GM19193 (cell line): Measurements from ENCODE around the gene DUSP2.

Experiments
- POLR2A ChIP-seq: IDR thresholded peaks from 4 replicates; pipeline ENCODE4 v1.6.1; 2011; ENCODE audit not compliant: insufficient read depth, insufficient read length; ENCODE audit errors: extremely low read depth

DUSP2 gene

DNA sequence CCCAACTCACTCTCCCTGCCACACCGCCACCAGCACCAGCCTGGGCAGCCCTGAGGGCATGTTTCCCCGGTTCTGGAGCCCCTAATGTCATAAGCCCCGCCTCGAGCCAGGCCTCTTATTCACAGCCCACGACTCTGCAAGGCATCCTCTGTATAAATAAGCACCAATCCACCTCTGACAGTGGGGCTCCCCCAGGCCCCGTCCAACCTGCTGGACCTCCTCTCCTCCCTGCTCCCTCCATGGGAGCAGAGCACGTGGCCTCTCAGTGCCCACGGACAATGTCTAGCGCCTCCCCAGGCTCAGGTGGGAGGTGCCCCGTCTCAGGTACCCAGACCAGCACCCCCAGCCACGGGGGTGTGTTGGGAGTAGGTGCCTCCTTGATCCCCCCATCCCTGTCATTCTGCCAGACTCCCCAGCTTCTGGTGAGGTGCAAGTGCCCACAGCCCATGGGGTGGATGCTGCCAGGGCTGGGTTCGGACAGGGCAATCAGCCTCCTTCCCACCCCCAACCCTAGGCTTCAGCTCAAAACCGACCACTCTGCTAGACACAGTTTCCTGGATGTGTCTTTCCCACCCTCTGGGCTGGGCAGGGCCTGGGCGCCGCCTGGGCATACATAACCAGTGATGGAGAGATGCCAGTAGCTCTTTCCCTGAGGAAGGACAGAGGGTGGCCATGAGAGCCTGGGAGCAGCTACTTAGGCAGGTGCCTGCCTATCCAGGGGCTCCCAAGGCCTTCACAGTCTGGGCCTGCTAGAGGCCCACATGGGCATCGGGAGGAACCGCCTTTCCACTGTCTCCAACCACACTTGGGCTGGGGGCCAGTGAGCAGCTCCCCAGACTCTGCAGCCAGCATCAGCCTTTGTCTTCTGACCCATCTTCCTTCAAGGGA, 27.3 kb downstream of the DUSP2 start:
- TF ChIP-seq POLR2A: no peak

GRCh38 chr2:96116879-96117533, 28.2 kb downstream of the DUSP2 start:
- no peak for TF ChIP-seq POLR2A

DNA sequence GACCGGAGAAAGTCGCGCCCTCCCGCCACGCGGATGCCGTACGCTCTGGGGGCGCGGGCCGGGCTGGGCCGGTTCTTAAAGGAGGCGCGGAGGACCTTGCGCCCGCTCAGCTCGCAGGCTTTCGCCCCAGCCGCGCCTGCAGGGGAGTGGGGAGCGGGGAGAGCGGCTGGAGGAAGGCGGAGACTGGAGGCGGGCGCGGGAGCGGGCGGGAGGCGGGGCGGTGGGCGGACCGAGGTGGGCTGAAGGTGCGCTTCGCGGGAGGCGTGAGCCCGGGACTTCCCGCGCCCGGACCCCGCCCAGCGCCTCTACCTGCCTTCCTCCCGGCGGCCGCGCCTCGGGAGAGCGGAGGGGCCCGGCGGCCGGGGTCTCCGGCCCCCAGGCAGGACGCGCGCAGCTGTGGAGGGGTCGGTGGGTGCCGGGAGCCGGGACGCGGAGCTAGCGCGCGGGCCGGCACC, 28.8 kb downstream of the DUSP2 start, which contains the start of gene ADRA2B:
TSS of gene ADRA2B (minus strand) at position 148 of the 455 bp plus-strand sequence. CDS start 422 bp downstream, outside the sequence.
- TF ChIP-seq POLR2A: no peak

DNA sequence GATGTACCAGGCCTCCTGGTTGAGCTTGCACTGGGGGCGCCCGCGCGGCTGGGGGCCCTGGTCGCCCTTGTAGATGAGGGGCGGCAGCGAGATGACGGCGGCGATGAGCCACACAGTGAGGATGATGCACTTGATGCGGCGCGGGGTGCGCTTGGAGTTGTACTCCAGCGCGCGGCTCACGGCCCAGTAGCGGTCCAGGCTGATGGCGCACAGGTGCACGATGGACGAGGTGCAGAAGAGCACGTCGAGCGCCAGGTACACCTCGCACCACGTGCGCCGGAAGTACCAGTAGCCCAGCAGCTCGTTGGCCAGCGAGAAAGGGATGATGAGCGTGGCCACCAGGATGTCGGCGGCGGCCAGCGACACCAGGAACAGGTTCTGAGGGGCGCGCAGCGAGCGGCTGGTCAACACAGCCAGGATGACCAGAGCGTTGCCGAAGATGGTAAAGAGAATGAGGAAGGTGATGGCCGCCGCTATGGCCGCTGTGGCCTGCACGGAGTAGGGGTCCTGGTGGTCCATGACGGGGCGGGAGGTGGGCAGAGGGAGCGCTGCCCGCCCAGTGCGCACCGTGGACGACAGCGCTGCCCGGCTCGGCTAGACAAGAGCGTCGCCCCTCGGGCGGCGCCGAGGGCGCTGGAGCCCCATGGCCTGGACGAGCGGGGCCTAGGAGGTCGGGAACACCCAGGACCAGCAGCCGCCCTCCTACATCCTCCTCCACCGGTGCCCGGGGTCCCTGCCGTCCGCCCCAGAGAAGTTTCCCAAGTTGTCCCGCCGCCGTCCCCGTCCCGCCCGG, 29.4 kb downstream of the DUSP2 start:
- TF ChIP-seq POLR2A: no peak

DNA sequence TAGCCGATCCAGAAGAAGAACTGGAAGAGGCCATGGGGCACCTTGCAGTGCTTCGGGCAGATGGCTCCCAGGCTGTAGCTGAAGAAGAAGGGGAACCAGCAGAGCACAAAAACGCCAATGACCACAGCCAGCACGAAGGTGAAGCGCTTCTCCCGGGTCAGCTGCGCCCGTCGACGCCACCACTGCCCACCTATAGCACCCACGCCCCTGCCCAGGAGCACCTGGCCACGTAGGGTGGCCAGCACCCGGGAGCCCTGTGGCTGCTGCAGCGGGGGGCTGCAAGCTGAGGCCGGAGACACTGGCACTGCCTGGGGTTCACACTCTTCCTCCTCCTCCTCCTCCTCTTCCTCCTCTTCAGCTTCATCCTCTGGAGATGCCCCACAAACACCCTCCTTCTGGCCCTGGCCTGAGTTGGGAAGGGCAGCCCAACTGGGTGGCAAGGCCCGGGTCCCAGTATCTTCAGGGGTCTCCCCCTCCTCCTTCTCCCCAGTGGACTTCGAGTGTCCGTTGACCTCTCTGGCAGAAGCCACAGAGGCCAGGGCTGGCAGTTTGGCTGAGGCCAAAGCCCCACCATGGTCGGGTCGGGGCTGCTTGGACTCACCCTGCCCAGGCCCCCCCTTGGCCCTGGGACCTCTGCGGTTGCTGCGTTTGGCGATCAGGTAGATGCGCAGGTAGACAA, 30.2 kb downstream of the DUSP2 start:
- TF ChIP-seq POLR2A: no peak

DNA sequence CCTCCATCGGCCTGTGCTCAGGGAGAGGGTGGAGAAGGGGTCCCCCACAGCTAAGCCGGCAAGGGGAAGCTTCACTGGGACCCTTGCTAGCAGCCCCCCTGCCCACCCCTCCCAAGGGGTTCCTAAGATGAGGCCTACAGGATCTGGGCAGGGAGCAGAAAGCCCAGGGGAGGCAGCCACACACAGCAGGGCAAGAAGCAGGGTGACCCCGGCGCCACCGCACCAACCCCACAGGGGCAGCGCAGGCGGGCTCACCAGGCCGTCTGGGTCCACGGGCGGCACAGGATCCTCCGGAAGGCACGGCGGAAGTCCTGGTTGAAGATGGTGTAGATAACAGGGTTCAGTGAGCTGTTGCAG, 30.7 kb downstream of the DUSP2 start:
- no peak for TF ChIP-seq POLR2A

- TF ChIP-seq POLR2A: no peak
Observed at GRCh38 chr2:96113951-96114350, 31.3 kb downstream of the DUSP2 start.

- TF ChIP-seq POLR2A: no peak
Observed at GRCh38 chr2:96113367-96113677, 31.9 kb downstream of the DUSP2 start.

GRCh38 chr2:96112501-96113366, 32.5 kb downstream of the DUSP2 start:
- TF ChIP-seq POLR2A: no peak

DNA sequence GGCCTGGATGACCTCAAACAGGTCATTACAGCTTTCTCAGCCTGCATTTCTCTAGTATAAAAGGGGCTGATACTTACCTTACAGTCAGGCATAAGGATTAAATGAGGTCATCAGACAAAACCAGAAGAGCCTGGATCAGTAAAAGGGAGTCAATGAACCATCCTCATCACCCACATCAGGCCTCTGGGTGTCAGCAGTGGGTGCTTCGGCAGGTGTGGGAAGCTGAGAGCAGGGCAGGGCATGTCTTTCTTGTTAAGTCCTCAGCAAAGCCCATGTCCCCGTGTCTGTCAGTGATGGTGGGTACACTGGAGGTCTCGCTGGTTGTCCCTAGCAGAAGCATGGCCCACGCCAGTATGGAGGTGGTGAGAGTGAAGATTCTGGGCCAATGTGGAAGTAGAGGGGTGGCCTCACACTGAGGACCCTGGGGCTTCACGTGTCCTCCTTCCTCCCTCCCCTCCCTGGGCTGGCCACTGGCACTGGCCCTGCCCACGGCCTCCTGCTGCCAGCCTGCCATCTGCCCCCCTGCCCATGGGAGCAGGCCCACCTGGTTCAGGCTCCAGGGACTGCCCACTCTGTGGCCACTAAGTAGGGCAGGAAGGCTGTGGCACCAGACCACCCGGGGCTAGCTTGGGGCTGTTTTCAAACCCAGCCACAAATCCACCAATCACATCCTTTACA, 33.3 kb downstream of the DUSP2 start:
- no peak for TF ChIP-seq POLR2A

GRCh38 chr2:96111257-96111640, 34.0 kb downstream of the DUSP2 start:
- TF ChIP-seq POLR2A: no peak

DNA sequence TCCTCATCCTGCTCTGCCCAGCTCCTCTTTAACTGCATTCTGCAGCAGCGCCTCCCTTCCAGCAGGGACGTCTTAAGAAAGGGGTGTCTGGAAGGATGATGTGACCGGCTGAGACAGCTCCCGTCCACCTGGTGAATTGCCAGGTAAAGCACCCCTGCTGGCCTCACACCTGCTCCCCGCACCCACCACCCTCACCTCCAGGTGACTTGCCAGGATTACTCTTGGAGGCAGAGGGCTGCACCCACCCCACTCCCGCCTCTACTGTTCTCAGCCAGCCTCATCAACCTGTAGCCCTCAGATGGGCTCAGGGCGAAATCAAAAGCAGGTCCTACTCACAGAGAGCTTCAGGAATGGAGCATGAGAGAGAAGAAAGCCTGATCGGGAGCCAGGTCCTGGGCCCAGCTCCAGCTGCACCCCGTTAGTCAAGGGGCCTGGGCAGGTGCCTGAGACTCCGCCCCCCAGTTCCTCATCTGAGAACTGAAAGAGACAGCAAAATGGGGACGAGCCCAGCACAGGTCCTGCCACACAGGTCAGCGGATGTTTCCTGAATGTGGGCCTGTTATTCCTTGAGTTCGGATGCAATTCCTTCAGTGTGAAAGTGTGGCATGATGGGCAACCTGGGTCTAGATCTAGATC, 34.5 kb downstream of the DUSP2 start:
- no peak for TF ChIP-seq POLR2A

GRCh38 chr2:96109931-96110511, 35.2 kb downstream of the DUSP2 start:
- TF ChIP-seq POLR2A: no peak

GRCh38 chr2:96109361-96109680, 35.9 kb downstream of the DUSP2 start:
- TF ChIP-seq POLR2A: no peak
